ENCODE data around the gene RIPK3. TPM values are rescaled to one million over a fixed set of nuclear protein-coding genes. Genes with fewer than 3 reads are reported as not detected.

Gene RIPK3
- total and polyA plus RNA-seq, 9 donors = 0.61 to 3.2 (median 1.5) TPM

GRCh38 chr14:24347134-24347533 lies 7.3 kb upstream of the RIPK3 start:
- 47 to 70% (median 57%) methylated on average over 1 of the region's 1 CpG for WGBS, 3 donors
- Histone ChIP-seq H3K36me3 (no peaks in the 10 kb centered on the region), H3K9me3 (no peaks in the 10 kb centered on the region), H3K27me3 (no peaks in the 10 kb centered on the region), H3K27ac (no peak overlapping the region), H3K4me1 (ENCODE audit: insufficient read depth) (no peaks in the 10 kb centered on the region), H3K4me3 (no peak overlapping the region)
- TF ChIP-seq CTCF (IDR thresholded peaks at IDR 0.05) (no peak), POLR2A (IDR thresholded peaks at IDR 0.05) (no peak)
- intact Hi-C loops (cut with DNase I) = no loop called here
- no peak for DNase-seq

- Histone ChIP-seq H3K27me3 (no peaks in the 10 kb centered on the region), H3K27ac (no peak overlapping the region), H3K36me3 (no peaks in the 10 kb centered on the region), H3K9me3 (no peaks in the 10 kb centered on the region), H3K4me3 (no peak overlapping the region), H3K4me1 (ENCODE audit: insufficient read depth) (no peaks in the 10 kb centered on the region)
- DNase-seq = no peak
- intact Hi-C loops (cut with DNase I) = no loop called here
- no peak for TF ChIP-seq EP300 (IDR thresholded peaks at IDR 0.05)
- no peak for TF ChIP-seq POLR2A (IDR thresholded peaks at IDR 0.05)
- TF ChIP-seq CTCF (IDR thresholded peaks at IDR 0.05) = no peak
- 61 to 70% (median 62%) methylated on average over 7 of the region's 7 CpGs for WGBS, 3 donors
Measured at GRCh38 chr14:24343795-24344660, 4.2 kb upstream of the RIPK3 start.

GRCh38 chr14:24342889-24343288 lies 3.1 kb upstream of the RIPK3 start:
- TF ChIP-seq EP300 (IDR thresholded peaks at IDR 0.05) (no peak), POLR2A (IDR thresholded peaks at IDR 0.05) (no peak), CTCF (IDR thresholded peaks at IDR 0.05) (no peak)
- no peak overlapping the region for H3K27ac ChIP-seq
- no peaks in the 10 kb centered on the region for H3K4me1 ChIP-seq (ENCODE audit: insufficient read depth)
- no peaks in the 10 kb centered on the region for H3K27me3 ChIP-seq
- intact Hi-C loops (cut with DNase I) = no loop called here
- H3K4me3 ChIP-seq = no peak overlapping the region
- H3K36me3 ChIP-seq = no peaks in the 10 kb centered on the region
- 86 to 92% (median 91%) methylated on average over 4 of the region's 4 CpGs for WGBS, 3 donors
- H3K9me3 ChIP-seq = no peaks in the 10 kb centered on the region
- no peak for DNase-seq

- no peak overlapping the region for H3K27ac ChIP-seq
- WGBS, 3 donors = 64 to 91% (median 64%) methylated on average over 1 of the region's 1 CpG
- H3K27me3 ChIP-seq = no peaks in the 10 kb centered on the region
- no peaks in the 10 kb centered on the region for H3K4me1 ChIP-seq (ENCODE audit: insufficient read depth)
- H3K4me3 ChIP-seq = no peak overlapping the region
- H3K36me3 ChIP-seq = no peaks in the 10 kb centered on the region
- TF ChIP-seq CTCF (IDR thresholded peaks at IDR 0.05) = no peak
- no peak for TF ChIP-seq EP300 (IDR thresholded peaks at IDR 0.05)
- no peak for TF ChIP-seq POLR2A (IDR thresholded peaks at IDR 0.05)
- DNase-seq = no peak
- H3K9me3 ChIP-seq = no peaks in the 10 kb centered on the region
- intact Hi-C loops (cut with DNase I) = no loop called here
Measured at GRCh38 chr14:24340606-24341005, 815 bp upstream of the RIPK3 start.

Measured in ovary (tissue), 9 donors.